Stimulated activated CD4-positive, alpha-beta T cell treated with anti-CD3 and anti-CD28 coated beads, TNF-alpha, amount 100 ng/mL, for 1 hour (primary cell): ENCODE results near the gene WRAP73.

Source experiments
- DNase-seq, 3 donors: peaks; one replicate each; pipeline ENCODE4 v3.0.0-alpha.2; 2020; ENCODE audit warnings: low read depth in 3 of 3, low spot score in 1 of 3

Gene WRAP73

DNA sequence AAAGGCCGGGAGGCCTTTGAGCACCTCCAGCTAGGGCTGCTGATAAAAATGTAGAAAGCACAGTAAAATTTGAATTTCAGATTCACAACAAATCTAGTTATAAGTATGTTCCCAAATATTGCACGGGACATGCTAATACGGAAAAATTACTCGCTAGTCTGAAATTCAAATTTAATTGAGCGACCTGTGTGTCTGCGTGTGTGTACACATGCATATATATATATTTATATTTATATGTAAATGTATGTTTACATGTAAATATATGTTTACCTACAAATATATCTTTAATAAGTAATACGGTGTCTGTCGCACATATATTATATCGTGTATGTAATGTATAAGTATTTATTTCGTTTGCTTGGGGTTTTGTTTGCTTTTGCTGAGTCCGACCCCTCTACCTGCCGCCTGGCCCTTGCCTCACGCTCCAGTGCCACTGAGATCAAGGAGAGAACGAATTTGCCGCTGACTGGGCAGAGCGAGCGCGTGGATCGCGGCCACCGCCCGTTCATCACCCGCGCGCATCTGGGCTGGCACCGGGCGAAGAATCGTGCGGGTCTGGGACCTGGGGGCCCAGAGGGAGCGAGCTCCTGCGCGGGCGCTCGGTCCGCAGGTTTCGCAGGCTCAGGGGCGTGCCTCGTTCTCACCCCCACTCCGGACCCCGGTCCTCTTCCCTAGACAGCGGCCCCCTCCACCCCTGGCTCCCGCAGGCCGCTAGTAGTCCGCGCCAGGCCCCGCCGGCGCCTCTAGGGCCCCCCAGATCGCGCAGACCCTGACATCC, 534 bp upstream of the WRAP73 start:
- no peak for DNase-seq

DNA sequence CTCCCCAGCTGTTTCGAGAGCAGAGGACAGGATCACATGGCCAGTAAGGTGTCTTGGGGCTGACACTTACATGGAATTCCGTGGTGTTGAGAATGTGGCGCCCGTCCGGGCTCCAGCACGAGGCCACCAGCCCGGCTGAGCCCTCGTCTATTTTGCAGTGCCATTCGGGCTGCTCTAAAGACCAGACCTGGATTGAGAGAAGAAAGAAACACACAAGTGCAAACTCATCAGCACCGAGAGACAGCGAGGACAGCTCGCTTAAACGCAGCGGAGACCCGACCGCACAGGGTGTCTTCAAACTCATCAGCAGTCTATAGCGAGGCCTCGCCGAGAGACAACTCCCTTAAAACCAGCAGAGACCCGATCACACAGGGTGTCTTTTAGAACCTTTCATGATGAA, 3.3 kb downstream of the WRAP73 start:
- no peak for DNase-seq

DNA sequence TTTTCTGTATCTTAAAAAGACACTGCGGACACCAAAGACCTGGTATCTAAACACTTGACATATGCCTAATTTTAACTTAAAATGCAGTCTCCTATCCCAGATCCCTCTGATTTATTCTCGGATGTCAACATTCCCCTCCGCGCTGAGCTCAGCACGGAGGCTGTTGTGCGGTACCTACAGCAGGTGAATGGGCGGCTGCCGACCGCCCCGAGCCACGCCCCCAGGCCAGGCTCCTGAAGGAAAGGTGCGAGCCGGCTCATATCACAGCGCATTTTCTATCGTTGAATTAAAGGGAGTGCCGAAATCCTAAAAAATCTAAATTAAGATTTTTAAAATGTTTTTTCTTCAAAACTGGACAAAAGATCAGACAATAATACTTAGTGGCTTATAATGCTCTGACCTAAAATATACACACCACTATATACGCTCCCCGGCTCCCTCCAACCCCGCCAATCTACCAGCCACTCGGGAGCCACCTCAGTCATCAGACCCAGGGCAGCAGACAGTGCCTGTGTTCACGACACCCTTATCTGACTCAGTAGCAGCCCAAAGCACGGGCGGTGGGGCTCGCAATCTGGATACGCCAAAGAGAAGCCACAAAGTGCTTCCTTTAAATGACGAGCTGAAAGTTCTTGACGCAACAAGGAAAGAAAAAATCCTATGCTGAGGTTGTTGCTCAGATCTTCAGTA, 4.1 kb downstream of the WRAP73 start:
- no peak for DNase-seq

DNA sequence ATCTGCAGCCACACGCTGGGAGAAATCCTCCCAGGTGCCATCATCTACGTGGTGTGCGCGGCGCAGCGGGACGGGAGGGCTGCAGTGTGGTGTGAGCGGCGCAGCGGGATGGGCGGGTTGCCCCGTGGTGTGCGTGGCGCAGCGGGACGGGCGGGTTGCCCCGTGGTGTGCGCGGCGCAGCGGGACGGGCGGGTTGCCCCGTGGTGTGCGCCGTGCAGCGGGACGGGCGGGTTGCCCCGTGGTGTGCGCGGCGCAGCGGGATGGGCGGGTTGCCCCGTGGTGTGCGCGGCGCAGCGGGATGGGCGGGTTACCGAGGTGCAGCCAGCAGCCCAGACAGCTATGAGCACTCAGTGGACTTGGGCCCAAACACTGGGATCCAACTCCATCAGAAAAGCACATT, 4.7 kb downstream of the WRAP73 start:
- DNase-seq, result no peak

DNA sequence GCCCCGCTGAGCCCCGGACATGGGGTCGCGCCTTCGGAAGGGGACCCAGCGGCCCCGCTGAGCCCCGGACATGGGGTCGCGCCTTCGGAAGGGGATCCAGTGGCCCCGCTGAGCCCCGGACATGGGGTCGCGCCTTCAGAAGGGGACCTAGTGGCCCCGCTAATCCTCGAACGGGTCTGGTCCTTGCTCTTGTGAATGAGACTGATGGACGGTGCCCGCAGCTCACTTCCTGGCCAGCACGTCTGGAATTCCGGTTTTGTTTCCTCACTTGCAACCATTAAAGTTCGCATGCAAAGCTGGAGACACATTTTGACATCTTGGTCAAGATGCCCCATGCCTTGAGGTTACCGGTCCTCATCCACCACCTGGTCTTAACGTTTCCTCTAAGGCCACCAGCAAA, 5.6 kb downstream of the WRAP73 start:
- DNase-seq, result no peak

DNA sequence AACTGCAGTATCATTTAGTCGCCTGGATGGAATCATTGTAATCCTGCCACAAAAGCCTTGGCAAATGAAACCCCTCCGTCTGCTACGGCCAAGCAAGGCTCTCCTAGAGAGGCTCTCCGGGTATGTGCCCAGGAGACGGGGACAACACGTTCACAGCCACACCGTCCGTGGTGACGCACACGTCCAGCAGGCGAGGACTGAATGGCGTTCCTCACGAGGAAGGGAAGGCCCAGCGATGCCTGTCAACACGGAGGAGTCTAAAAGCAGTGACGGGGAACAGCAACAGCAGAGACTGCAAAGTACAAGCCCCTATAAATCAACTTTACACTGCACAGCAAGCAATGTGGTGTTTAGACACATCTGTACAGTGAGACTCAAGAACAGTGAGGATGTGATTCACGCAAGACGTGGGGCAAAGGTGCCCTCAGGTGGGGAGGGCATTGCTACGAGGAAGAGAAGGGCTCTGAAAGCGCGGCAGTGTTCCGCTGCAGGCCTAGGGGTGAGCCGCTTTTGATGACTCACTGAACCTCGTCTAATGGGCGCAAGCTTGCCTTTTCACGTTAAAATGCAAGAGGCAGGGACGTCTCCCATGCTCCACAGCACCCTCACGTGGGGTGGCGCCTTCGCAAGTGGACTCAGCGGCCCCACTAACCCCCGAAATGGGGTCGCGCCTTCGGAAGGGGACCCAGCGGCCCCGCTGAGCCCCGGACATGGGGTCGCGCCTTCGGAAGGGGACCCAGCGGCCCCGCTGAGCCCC, 6.8 kb downstream of the WRAP73 start:
- no peak for DNase-seq

DNA sequence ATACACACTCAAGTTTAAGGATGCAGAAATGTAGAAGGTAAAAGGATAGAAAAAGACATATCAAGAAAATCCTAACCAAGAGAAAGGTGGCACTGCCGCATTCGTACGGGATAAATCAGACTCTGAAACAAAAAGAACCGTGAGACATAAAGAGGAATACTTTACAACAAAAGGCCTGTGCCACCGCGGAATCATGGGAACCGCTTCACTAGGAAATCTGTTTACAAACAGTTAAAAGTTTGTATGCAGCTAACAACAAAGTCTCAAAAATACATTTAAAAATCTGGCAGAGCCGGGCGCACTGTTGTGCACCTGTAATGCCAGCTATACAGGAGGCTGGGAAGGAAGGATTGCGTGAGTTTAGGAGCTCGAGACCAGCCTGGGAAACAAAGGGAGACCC, 8.1 kb downstream of the WRAP73 start:
- no peak for DNase-seq

DNA sequence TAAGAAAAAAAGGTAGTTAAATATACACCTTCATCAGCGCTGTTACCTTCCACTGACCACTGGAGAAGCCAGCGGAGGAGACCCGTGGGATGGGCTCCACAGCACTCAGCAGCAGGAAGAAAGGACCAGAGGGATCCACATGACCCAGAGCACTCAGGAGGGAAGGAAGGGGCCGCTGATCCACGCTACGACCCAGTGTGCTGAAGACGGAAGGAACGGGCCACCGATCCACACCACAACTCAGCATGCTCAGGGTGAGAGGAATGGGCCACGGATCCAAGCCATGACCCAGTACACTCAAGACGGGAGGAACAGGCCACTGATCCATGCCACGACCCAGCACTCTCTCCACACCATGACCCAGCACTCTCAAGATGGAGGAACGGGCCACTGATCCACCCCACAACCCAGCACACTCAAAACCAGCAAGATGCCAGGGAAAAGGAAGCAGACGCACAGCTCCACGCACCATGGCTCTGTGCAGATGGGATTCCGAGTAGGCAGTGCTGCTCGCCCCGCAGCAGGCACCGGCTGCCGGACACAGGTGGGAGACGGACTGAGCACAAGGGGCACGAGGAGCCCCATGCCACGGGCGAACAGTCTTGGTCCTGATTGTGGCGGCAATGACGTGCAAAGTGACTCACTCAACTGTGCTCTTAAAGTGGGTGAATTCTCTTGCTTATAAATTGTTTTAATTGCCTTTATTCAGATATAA, 8.7 kb downstream of the WRAP73 start:
- DNase-seq, result no peak

DNA sequence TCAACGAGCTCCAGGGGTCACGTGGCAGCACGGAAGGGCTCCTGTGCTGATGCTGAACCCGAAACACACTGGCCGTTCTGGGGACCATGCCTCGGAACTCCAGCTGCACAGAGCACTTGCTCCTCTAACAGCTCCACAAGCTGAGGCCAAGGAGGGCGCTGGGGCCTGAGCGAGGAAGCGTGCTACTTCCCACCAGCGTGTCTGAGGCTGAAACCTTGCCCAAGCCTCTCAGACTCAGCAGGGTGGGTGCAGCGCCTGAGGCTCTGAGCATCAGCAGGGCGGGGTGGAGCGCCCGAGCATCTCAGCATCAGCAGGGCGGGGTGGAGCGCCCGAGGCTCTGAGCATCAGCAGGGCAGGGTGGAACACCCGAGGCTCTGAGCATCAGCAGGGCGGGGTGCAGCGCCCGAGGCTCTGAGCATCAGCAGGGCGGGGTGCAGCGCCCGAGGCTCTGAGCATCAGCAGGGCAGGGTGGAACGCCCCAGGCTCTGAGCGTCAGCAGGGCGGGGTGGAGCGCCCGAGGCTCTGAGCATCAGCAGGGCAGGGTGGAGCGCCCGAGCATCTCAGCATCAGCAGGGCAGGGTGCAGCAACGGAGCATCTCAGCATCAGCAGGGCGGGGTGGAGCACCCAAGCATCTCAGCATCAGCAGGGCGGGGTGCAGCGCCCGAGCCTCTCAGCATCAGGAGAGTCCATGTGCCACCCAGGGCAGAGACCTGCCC, 9.6 kb downstream of the WRAP73 start:
- no peak for DNase-seq

DNA sequence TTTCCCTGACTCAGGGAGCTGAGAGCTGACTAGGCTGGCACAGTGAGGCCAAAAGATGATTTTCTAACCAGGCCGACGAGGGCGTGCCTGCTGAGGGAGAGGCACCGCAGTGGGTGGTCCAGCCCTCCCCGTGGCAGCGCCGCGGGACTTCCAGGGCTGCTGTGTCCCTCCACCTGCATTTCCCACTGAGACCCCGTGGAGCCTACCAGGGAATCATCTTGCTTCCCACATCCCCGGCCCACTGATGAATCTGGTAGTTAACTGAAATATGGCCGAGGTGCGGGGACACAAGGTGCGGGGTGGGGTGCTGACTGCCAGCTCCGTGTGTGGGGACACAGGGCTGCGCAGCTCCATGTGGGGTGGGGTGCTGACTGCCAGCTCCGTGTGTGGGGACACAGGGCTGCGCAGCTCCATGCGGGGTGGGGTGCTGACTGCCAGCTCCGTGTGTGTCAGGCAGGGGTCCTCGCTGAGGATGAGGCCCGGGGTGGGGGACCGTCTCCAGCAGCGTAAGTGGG, 10.4 kb downstream of the WRAP73 start:
- no peak for DNase-seq

DNA sequence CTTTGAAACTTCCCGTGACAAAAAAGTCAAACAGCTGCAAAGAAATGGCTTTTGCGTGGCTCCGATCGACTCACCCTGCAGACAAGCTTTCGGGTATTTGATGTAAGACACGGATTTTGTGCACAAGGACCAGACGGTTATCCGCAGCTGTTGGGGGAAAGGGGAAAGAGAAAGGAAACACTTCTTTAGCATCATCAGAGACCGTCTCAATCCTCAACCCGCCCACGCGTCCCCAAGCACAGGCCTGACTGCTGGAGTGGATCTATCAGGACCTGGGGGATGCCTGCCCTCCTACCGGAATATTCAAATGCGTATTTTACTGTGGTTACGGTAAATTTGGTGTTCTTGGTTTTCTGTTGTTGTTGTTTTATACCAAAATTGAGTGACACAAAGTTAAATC, 11.2 kb downstream of the WRAP73 start:
- no peak for DNase-seq

DNA sequence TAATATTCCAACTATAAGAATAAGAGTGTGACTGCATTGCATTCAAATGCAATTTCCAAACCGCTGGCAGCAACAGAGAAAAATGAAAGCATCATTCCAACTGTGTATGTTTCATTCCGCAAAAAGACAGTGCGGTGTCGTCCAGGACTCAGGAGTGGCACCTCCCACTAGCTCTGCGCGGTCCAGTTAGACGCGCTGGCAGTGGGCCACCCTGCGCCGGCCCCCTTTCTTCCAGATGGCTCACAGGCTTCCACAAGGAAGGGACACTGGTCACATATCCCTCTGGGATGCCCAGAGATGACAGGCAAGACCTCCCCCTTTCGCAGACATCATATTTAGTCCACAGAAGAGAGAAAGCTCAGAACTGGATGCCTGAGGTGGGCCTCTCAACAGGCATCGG, 11.9 kb downstream of the WRAP73 start:
- DNase-seq, result no peak

DNA sequence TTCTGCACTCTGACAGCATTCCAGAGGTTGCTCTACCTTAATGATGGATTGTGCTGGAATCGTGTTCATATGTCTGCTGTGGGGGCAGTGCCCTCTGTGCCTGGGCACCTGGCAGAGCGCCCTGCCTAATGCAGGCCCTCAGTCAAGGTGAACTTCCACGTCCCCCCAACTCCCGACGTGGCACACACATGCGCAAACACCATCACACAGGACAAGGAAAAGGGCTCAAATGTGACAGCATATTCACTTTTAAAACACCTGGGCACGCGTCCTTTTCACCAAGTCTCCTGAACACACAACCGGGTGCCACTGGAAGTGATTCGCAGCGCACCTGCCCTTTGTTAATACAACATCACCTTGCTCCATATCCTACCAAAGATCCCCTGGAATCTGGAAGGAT, 13.4 kb downstream of the WRAP73 start:
- DNase-seq, result no peak

DNA sequence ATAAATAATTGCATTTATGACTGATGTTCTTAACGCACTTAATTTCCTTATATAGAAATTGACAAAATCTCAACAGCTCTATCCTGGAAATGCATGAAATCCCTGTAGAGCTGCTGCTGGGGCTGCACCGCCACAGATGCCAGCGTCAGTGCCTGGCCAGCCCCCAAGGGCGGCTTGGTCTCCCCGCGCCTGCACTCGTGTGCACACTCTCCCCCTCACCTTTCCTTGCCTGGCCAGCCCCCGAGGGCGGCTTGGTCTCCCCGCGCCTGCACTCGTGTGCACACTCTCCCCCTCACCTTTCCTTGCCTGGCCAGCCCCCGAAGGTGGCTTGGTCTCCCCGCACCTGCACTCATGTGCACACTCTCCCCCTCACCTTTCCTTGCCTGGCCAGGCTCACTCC, 13.8 kb downstream of the WRAP73 start:
- no peak for DNase-seq

DNA sequence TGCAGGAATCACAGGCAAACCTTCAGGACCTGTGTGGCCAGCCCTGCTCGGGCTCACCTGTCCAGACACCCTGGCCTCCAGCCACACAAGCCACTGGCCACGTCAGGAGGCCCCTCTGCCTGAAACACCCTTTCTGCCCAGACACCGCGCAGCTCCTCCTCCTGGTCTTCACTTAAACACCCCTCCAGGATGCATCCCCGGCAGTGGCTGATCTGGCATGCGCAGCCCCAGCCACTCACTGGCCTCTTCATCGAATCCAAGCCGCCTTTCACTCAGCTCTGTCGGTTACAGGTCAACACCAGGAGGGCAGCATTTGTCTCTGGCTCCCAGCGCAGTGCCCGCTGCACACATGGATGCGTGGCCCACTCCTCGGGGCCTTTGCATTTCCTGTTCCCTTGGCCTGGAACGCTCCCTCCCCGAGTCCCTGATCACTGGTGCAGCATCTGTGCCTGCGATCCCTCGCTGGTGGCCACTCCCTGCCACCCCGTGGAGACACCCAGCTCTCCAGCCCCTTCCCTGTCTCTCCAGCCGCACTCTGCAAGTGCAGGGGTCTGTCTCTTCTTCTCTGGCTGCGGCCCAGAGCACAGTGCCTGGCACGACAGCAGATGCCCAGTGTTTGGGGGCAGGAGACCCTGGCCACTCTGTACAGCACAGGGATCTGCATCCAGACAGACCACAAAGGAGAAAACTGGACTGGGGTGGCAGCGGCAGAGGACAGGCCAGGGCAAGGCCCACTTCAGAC, 15.7 kb downstream of the WRAP73 start:
- no peak for DNase-seq

DNA sequence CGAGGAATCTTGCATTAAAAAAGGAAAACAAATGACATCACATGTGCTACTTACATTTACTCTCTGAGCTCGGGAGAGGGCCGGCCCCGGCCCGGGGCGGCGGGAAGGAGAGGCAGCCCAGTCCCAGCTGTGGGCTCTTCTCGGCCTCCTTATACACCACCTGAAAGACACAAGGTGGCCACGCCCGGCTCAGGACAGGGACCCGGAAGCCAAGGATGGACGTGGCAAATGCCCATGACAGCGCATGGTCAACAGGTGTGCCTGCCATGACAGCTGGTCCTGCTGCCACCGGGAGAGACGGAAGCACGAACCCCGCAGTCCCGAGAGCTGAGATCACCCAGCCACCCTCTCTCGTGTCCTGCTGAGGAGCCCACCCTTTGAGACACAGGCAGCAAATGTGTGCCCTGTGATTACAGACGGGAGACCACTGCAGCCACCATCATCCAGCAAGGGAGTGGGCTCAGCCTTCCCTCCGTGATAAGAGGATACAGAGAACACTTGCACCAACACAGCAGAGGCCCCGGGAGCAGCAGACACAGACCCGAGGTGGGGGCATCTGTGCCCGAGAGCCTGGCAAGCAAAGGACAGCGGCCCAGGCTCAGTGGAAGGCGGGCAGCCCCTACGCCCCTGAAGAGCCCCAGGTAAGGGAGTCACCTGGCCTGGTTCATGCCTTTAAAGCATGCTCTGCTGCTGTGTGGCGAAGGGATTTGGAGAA, 16.4 kb downstream of the WRAP73 start:
- DNase-seq, result no peak

DNA sequence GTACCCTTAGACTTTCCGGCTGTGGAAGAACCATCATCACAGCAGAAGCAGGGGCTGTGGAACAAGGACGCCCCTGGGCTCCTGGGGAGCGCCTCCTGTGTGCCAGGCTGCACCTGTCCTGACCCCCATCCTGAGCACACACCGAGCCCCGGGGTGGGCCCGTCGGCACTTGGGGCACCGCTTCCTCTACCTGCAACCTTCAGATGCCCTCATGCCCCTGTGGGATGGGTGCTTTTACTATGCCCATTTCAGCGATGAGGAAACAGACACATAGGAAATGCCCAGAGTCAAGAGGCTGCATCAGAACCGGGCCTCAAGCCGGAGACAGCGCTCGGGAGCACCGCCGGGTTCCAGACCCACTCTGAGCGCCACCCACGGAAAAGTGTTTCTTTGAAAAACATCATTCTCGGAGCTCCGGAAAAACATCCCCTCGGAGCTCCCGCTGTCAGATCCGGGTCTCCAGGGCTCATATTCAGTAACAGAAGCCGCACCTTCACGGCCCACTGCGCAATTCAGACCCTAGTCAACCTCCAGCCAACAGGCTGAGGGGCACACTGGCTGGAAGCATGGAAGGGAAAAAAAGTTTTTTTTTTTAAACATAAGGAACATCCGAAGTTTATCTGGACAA, 17.1 kb downstream of the WRAP73 start:
- no peak for DNase-seq

DNA sequence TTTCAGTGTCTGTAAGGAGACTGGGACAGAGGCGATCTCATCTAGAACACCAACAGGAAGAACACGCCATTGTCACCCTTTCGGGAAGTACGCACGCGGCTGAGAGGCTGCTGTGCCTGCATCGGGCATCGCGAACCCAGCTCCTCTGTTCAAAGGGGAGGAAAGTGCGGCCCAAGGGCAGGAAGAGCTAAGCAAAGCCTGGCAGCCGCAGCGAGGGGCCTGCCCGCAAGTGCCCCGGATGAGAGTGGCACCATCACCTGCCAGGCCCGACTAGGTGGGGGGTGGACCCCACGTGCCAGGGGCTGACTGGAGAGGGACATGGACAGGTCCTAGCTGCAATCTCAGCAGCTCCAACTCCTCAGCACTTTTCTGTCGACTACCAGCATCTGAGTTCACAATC, 17.6 kb downstream of the WRAP73 start:
- no peak for DNase-seq
